SJCRH30 (cell line): ENCODE data around the gene ADARB2. TPM values are rescaled to one million over a fixed set of nuclear protein-coding genes. Genes with fewer than 3 reads are reported as not detected.

Experiments
- DNase-seq, 2 experiments: peaks; one replicate each; pipeline ENCODE4 v3.0.0-alpha.2; 2015 to 2020
- H3K27ac ChIP-seq: fragments of 250-450 bp; sonication (Bioruptor Pico); 2 replicates; pipeline ENCODE4 v1.5.1; 2020; ENCODE audit warnings: mild to moderate bottlenecking, moderate library complexity
- H3K27me3 ChIP-seq: fragments of 250-450 bp; sonication (Bioruptor Pico); 2 replicates; pipeline ENCODE4 v1.5.1; 2020; ENCODE audit warnings: mild to moderate bottlenecking, moderate library complexity
- H3K36me3 ChIP-seq: fragments of 250-450 bp; sonication (Bioruptor Pico); 2 replicates; pipeline ENCODE4 v1.5.1; 2020; ENCODE audit warnings: mild to moderate bottlenecking, moderate library complexity
- H3K4me1 ChIP-seq: fragments of 250-450 bp; sonication (Bioruptor Pico); 2 replicates; pipeline ENCODE4 v1.5.1; 2020; ENCODE audit warnings: mild to moderate bottlenecking, moderate library complexity
- H3K4me3 ChIP-seq: fragments of 250-450 bp; sonication (Bioruptor Pico); 2 replicates; pipeline ENCODE4 v1.5.1; 2020; ENCODE audit warnings: mild to moderate bottlenecking, moderate library complexity
- H3K9me3 ChIP-seq: fragments of 250-450 bp; sonication (Bioruptor Pico); replicated peaks from 2 replicates; pipeline ENCODE4 v1.5.1; 2020; ENCODE audit warnings: mild to moderate bottlenecking, moderate library complexity
- total RNA-seq: library from RNA; depleted of rRNA; stranded (reverse); fragments of >200 nt; shearing (Covaris generic); gene quantifications from 2 replicates; pipeline ENCODE4 v1.2.3, GENCODE V29; 2014

The ADARB2 gene
- total RNA-seq, 1 experiment from 2014 or later: not detected

DNA sequence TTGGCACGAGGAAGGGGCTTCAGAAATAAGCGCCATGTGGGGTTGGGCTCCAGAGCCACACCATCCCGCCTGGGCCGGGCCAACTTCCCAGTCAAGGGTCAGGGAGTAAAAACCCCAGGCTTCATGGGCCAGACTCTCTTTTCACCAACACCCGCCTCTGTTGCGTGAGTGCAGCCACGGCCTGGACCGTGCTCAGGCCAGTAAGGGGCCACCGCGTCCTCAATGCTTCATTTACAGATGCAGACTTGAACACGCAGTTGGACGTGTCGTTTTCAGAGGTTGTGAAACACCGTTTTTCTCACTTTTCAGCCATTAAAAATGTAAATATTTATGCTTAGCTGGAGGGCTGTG is 520.1 kb downstream of the ADARB2 start:
- Histone ChIP-seq H3K4me3 (no peak overlapping the region), H3K27ac (no peak overlapping the region), H3K36me3 (no peaks in the 10 kb centered on the region), H3K27me3 (no peaks in the 10 kb centered on the region), H3K4me1 (no peaks in the 10 kb centered on the region), H3K9me3 (no peaks in the 10 kb centered on the region)
- no peak for DNase-seq

DNA sequence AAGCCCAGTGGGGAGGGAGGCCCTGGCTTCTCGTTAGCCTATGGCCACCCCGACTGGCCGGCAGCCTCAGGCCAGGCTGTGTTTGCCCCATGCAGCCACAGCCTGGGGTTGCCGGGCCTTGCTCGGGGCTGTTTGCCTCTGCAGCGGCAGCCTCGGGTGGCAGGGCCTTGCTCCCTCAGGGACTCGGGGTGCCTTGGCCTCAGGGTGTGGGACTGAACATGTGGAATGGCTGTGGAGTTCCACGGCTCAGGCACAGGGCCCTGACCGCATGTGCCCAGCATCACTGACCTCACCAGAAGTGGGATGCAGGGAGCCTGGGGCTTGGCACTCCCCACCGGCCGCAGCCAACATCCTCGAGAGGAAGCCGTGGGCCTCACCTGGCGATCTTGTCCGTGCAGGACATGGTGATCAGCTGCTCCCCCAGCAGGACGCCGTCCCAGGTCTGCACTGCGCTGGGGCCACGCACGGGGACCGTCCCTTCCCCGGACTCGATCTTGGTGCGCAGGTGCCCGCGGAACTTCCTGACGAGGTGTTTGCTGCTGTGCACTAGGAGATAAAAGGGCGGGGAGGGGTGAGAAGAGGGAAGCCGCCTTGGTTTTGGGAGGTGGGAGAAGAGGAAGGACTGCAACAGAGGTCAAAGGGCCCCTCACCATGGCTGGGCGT is 520.6 kb downstream of the ADARB2 start:
- Histone ChIP-seq H3K4me1 (no peaks in the 10 kb centered on the region), H3K36me3 (no peaks in the 10 kb centered on the region), H3K27ac (no peak overlapping the region), H3K4me3 (no peak overlapping the region), H3K9me3 (no peaks in the 10 kb centered on the region), H3K27me3 (no peaks in the 10 kb centered on the region)
- no peak for DNase-seq

DNA sequence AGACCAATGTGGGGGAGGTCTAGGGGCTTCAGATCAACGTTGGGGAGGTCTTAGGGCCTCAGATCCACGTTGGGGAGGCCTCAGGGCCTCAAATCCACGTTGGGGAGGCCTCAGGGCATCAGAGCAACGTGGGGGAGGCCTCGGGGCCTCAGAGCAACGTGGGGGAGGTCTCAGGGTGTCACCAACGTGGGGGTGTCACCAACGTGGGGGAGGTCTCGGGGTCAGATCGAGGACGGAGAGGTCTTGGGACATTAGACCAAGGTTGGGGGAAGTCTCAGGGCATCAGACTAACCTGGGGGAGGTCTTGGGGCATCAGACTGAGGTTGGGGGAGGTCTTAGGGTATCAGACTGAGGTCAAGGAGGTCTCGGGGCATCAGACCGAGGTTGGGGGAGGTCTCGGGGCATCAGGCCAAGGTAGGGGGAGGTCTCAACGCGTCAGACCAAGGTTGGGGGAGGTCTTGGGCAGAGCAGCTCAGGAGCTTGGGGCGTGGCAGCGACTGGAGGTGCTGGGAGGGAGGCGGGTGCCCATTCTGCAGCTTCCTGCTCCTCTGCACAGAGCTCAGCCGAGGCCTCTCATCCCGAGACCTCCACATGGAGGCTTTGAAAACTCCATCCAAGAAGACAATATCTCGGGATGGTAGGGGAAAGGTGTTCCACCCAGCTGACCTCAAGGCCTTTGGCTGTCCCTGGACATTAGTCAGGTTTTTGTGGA is 521.3 kb downstream of the ADARB2 start:
- Histone ChIP-seq H3K36me3 (no peaks in the 10 kb centered on the region), H3K9me3 (no peaks in the 10 kb centered on the region), H3K4me3 (no peak overlapping the region), H3K4me1 (no peaks in the 10 kb centered on the region), H3K27me3 (no peaks in the 10 kb centered on the region), H3K27ac (no peak overlapping the region)
- DNase-seq: no peak

DNA sequence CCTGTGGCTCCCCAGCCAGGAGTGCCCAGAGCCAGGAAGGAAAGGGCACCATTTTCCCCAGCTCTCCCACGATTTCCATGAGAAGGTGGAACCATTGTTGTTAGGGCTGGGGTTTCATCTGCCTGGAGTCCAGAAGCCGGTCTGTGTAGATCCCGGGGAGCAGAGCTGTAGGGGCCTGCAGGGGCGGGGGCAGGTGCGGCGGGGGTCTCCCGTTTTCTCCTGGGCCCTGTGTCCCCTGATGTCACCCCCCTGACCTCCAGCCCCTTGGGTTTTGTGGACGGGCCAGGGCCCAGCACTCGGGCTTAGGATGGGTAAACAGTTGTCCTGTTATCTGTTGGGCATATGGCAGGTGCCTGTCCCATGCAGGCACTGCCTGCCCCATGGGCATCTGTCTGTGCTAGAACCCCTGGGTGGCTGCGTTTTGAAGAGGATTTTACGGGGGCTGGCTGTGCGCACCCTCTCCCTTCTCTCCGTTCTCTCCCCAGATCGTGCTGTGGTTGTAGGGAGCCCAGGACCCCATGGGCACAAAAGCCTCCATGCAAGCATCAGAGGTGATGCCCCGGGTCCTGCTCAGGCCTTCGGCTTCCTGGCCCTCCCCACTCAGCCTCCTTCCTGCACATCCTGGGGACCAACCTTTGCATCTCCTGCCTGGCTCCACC is 522.3 kb downstream of the ADARB2 start:
- DNase-seq: no peak
- Histone ChIP-seq H3K9me3 (no peaks in the 10 kb centered on the region), H3K27me3 (no peaks in the 10 kb centered on the region)

DNA sequence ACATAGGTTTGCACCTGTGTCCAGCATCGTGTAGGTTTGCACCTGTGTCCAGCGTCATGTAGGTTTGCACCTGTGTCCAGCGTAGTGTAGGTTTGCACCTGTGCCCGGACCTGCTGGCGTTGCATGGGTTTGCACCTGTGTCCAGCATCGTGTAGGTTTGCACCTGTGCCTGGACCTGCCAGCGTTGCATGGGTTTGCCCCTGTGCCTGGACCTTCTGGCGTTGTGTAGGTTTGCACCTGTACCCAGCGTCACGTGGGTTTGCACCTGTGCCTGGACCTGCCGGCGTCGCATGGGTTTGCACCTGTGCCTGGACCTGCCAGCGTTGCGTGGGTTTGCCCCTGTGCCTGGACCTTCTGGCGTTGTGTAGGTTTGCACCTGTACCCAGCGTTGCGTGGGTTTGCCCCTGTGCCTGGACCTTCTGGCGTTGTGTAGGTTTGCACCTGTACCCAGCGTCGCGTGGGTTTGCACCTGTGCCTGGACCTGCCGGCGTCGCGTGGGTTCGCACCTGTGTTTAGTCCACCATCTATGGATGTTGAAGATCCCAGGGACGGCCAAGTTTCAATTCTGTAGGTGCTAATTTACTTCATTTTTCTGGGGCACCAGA is 523.2 kb downstream of the ADARB2 start:
- DNase-seq: no peak
- Histone ChIP-seq H3K4me3 (no peak overlapping the region), H3K9me3 (no peaks in the 10 kb centered on the region), H3K27me3 (no peaks in the 10 kb centered on the region), H3K4me1 (no peaks in the 10 kb centered on the region), H3K27ac (no peak overlapping the region), H3K36me3 (no peaks in the 10 kb centered on the region)

More for the DNA sequence above, 522.3 kb downstream of the ADARB2 start:
- Histone ChIP-seq H3K4me3 (no peak overlapping the region), H3K27ac (no peak overlapping the region), H3K36me3 (no peaks in the 10 kb centered on the region), H3K4me1 (no peaks in the 10 kb centered on the region)

DNA sequence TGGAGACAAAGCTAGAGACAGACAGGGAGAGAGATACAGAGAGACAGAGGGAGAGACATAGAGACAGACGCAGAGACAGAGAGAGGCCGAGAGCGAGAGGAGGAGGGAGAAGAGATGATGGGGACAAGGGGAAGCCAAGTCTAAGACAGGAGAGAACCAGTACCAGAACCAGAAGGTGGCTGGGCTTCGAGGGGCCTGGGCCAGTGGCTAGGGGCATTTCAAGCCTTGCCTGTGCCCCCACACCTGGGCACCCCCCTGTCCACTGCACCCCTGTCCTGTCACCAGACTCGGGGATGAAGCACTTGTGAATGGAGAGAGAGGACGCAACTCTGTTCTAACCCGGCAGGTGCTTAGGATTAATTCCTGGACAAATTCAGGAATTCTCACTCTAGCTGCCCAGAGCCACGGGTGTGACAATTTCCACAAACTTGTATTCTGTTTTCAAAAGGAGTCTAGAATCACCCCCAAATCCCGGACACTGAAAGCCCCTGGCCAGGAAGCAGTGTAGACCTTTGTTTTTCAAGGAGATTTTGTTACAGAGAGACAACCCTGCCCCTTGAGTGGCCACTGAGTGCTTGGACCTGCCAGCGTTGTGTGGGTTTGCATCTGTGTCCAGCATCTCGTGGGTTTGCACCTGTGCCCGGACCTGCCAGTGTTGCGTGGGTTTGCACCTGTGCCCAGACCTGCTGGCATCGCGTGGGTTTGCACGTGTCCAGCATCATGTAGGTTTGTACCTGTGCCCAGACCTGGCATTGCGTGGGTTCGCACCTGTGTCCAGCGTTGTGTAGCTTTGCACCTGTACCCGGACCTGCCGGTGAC is 523.9 kb downstream of the ADARB2 start:
- Histone ChIP-seq H3K4me3 (no peak overlapping the region), H3K9me3 (no peaks in the 10 kb centered on the region), H3K4me1 (no peaks in the 10 kb centered on the region), H3K27ac (no peak overlapping the region), H3K27me3 (no peaks in the 10 kb centered on the region), H3K36me3 (no peaks in the 10 kb centered on the region)
- DNase-seq: no peak

DNA sequence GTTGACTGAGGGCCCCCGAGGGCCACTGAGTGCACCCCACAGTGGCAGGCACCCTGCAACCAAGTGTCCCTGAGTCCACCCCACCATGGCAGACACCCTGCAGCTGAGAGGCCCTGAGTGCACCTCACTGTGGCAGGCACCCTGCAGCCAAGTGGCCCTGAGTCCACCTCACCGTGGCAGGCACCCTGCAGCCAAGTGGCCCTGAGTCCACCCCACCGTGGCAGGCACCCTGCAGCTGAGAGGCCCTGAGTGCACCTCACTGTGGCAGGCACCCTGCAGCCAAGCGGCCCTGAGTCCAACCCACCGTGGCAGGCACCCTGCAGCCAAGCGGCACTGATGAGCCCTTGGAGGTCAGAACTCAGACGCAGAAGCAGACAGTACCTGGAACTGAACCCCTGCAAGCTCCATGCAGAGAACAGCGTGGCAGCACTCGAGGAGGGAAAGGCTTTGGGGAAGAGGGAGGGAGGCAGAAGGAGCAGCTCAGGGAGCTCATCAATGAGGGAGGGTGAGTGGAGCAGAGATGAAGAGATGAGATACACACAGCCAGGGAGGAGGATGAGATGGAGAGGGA is 524.7 kb downstream of the ADARB2 start:
- H3K4me1 ChIP-seq: no peaks in the 10 kb centered on the region
- no peaks in the 10 kb centered on the region for H3K9me3 ChIP-seq
- no peak overlapping the region for H3K27ac ChIP-seq
- no peak overlapping the region for H3K4me3 ChIP-seq
- no peak for DNase-seq
- H3K36me3 ChIP-seq: no peaks in the 10 kb centered on the region
- no peaks in the 10 kb centered on the region for H3K27me3 ChIP-seq

DNA sequence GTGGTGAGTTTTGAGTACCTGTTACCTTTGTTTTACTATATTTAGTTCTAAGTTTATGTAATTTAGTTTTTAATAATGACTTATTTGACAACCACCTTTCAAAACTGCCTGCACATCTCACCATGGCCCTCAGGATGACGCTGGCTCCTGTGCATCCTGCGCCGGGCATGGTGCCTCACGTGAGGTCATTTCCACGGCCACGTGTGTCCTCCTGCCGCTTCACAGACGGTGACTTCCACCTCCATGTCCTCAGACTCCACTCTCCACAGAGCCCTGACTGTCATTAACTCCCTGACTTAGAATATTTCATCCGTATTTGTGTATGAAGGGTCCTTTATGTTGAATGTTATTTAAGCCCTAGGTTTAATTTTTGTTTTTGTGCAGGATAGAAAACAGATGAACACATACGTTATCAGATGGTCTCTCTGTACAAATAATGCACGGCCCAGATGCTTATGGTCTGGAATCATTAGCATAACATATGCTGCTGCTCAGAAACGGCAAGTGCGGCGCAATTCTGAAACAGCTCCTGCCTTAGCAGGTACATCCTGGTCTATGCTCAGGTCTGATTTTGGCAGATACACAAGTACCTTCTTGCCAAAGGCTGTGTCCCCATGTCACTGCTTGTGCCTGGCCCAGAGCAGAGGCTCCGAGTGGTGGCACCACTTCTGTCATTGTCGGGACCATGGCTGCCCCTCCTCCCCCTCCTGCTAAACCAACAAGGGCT is 525.3 kb downstream of the ADARB2 start:
- no peak overlapping the region for H3K4me3 ChIP-seq
- no peaks in the 10 kb centered on the region for H3K27me3 ChIP-seq
- no peak for DNase-seq
- no peaks in the 10 kb centered on the region for H3K4me1 ChIP-seq
- no peak overlapping the region for H3K27ac ChIP-seq
- H3K9me3 ChIP-seq: no peaks in the 10 kb centered on the region
- no peaks in the 10 kb centered on the region for H3K36me3 ChIP-seq

DNA sequence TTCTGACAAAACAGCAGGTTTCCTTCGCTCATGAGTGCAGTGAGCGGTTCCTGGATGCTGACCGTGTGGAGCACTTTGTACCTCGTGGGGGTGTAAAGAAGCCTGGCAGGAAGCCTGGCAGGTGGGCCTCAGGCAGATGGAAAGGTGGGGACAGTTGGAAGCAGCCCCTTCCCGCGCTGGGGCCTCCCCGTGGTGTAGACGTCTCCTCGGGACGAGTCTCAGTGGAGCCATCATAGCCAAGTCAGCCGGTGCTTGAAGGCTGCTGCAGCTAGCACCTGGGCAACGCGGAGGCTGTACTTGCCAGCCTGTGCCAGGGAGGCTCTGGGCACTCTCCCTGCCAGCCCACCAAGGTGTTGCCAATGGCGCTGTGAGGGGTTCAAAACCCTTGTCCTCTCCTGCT is 526.7 kb downstream of the ADARB2 start:
- no peaks in the 10 kb centered on the region for H3K9me3 ChIP-seq
- H3K4me1 ChIP-seq: no peaks in the 10 kb centered on the region
- H3K4me3 ChIP-seq: no peak overlapping the region
- no peak for DNase-seq
- H3K27ac ChIP-seq: no peak overlapping the region
- no peaks in the 10 kb centered on the region for H3K27me3 ChIP-seq
- H3K36me3 ChIP-seq: no peaks in the 10 kb centered on the region

DNA sequence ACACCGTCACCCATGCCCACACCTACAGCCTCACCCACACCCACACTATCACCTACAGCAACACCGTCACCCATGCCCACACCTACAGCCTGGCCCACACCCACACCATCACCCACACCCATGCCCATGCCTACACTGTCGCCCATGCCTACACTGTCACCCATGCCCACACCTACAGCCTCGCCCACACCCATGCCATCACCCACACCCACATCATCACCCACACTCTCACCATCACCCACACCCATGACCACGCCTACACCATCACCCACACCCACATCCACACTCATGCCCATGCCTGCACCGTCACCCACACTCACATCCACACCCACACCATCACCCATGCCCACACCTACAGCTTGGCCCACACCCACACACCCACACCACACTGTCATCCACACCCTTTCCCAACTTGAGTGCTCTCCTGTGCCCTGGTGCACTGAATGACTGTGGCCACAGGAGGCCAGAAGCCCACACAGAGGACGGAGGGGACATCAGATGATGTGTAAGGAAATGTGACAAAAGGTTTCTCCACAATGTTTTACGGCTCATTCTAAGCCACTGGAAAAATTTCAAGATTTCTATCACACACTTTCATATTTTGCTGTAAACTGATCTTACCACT is 527.9 kb downstream of the ADARB2 start:
- Histone ChIP-seq H3K4me3 (no peak overlapping the region), H3K36me3 (no peaks in the 10 kb centered on the region), H3K27me3 (no peaks in the 10 kb centered on the region), H3K4me1 (no peaks in the 10 kb centered on the region), H3K27ac (no peak overlapping the region), H3K9me3 (no peaks in the 10 kb centered on the region)
- DNase-seq: no peak

DNA sequence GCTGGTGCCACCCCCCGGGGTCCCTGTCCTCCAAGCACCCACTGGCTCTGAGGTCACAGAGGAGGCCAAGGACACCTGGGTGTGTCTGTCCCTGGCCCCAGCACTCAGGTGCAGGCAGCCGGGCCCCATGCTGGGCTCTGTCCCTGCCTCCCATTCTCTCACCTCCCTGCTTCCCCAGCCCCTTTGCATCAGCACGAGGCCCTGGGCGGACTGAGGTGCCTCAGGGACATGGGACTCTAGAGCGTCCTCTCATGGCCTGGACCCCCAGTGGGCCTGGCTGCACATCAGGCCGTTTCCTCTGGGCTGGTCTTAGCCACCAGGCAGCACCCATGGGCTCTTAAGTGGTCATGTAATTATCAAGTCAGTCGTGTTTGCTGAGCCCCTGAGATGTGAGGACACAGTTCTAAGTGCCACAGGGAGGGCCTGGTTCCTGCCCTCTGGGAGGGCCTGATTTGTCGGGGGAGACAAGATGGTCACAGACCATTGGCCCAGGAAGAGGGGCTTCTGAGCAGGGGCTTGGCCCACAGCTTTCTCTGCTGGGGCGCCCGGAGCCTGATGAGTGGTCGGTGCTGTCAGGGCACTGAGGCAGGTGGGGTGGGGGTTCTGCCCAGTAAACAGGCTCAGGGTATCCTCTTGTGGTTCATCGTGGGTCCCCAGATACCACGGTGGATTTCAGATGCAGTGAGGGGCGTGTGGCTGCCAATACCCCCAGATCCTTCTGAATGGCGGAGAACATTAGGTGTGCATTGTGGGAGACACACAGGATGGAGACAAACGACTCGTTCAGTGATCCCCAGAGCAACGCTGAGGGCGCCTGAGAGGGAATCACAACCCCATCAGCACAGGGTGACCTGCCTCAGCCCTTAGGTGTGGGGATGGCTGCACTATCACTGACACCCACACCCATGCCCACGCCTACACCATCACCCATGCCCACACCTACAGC is 528.7 kb downstream of the ADARB2 start:
- Histone ChIP-seq H3K4me3 (no peak overlapping the region), H3K27ac (no peak overlapping the region), H3K9me3 (no peaks in the 10 kb centered on the region), H3K4me1 (no peaks in the 10 kb centered on the region), H3K36me3 (no peaks in the 10 kb centered on the region), H3K27me3 (no peaks in the 10 kb centered on the region)
- DNase-seq: no peak

DNA sequence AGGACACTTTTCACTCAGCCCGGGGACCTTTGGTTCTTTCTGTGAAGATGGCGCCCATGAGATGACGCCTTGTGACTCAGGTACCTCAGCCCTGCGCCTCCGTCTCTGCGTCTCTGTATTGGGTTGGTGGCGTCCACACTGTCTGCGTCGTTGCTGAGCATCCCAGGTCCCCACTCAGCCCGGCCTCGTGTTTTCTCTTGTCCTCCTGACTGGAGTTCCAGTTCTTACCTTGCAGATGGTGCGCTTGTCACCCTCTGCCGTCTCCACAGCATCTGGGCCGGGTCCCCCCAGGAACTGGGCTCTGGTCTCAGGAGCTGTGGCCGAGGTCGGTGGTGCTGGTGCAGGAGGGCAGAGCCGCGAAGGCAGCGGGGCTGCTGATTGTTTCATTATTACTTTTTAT is 530.7 kb downstream of the ADARB2 start:
- no peak for DNase-seq
- H3K4me1 ChIP-seq: no peaks in the 10 kb centered on the region

DNA sequence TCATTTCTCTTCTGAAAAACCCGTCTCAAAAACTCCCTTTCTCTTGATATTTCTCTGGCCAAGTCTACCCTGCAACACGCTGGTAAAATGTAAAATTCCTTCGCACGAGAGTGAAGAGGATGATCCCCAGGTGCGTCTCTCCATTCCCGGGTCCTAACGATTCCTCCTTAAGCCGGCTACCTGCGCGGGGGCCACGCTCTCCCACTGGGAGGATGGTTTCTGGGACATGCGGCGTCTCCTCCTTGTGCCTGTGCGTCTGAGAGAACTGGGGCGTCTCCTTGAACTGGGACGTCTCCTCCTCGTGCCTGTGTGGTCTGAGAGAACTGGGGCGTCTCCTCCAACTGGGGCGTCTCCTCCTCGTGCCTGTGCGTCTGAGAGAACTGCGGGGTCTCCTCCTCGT is 531.2 kb downstream of the ADARB2 start:
- Histone ChIP-seq H3K4me3 (no peak overlapping the region), H3K27ac (no peak overlapping the region), H3K27me3 (no peaks in the 10 kb centered on the region), H3K4me1 (no peaks in the 10 kb centered on the region), H3K9me3 (no peaks in the 10 kb centered on the region), H3K36me3 (no peaks in the 10 kb centered on the region)
- no peak for DNase-seq

More for the DNA sequence above, 530.7 kb downstream of the ADARB2 start:
- Histone ChIP-seq H3K9me3 (no peaks in the 10 kb centered on the region), H3K27ac (no peak overlapping the region), H3K27me3 (no peaks in the 10 kb centered on the region), H3K4me3 (no peak overlapping the region), H3K36me3 (no peaks in the 10 kb centered on the region)
